ENCODE data around the gene PITX1. TPM values are rescaled to one million over a fixed set of nuclear protein-coding genes. Genes with fewer than 3 reads are reported as not detected.

PITX1 gene
- 18.7 to 34.0 TPM (median 30.8 TPM) in 5 replicates for total RNA-seq (2022; extraction: Qiagen RNA extraction)

GRCh38 chr5:135033901-135034235 is at the start of gene PITX1:
Gene PITX1, minus strand, starts transcription at chr5:135034228. Its CDS starts 347 bp downstream, at chr5:135033881.

Other genes with a start within 250 kb of the PITX1 start
- 18.2 to 28.2 TPM (median 25.3 TPM) in 5 replicates for gene C5orf24, start 188.3 kb downstream of the PITX1 start, total RNA-seq (2022; extraction: Qiagen RNA extraction)
- 42.9 to 51.8 TPM (median 50.2 TPM) in 5 replicates for gene TXNDC15, start 159.9 kb downstream of the PITX1 start, total RNA-seq (2022; extraction: Qiagen RNA extraction)
- gene PCBD2, start 129.1 kb downstream of the PITX1 start, total RNA-seq (2022; extraction: Qiagen RNA extraction): 9.5 to 11.9 TPM (median 10.6 TPM) in 5 replicates
- gene CATSPER3, start 66.3 kb downstream of the PITX1 start, total RNA-seq (2022; extraction: Qiagen RNA extraction): 0.22 to 0.41 TPM (median 0.37 TPM) in 5 replicates